GM19193 (cell line): ENCODE results near the gene WSB1.

ENCODE experiments used
- POLR2A ChIP-seq: IDR thresholded peaks from 4 replicates; pipeline ENCODE4 v1.6.1; 2011; ENCODE audit not compliant: insufficient read depth, insufficient read length; ENCODE audit errors: extremely low read depth

The WSB1 gene

DNA sequence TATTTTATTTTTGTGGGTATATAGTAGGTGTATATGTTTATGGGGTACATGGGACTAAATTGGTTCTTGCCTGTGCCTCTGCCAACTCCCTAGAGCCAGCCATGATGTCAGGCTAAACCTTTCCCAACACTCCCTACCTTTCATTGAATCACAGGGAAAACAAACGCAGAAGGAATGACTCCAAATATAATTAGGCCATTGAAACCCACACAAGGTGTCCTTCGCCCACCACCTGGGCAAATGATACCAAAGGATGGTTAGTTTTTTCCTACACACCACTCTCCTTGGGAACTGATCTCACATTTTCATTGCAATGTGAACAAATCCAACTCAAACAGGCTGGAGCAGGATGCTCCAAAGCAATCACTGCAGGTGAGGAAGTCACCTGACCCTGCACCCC lies 27.5 kb downstream of the WSB1 start:
- TF ChIP-seq POLR2A = no peak

GRCh38 chr17:27322026-27322425 lies 28.1 kb downstream of the WSB1 start:
- TF ChIP-seq POLR2A = no peak

DNA sequence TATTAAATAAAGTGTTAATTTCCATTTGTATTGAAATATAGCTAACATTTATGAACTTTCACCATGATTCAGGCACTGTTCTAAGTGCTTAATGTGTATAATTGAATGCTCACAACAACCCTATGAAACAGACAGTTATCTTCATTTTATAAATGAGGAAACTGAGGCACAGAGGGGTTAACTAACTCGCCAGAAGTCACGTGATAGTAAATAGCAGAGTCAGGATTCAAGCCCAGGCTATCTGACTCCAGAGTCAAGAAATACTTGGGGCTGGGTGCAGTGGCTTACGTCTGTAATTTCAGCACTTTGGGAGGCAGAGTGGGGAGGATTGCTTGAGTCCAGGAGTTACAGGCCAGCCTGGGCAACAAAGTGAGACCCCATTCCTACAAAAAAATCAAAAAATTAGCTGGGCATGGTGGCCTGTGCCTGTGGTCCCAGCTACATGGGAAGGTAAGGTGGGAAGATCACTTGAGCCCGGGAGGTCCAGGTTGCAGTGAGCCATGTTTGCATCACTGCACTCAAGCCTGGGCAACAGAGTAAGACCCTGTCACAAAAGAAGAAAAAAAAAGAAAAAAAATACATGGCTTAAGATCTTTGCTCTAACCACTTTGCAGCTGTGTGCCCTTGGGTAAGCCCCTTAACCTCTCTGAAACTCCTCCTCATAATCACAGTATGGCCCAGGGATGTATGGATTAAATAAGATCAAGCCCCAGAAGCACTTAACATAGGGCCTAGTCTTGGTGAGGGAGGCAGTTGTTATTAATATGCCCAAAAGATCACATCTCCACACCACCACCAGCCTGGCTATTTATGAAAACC lies 29.0 kb downstream of the WSB1 start:
- TF ChIP-seq POLR2A = no peak

DNA sequence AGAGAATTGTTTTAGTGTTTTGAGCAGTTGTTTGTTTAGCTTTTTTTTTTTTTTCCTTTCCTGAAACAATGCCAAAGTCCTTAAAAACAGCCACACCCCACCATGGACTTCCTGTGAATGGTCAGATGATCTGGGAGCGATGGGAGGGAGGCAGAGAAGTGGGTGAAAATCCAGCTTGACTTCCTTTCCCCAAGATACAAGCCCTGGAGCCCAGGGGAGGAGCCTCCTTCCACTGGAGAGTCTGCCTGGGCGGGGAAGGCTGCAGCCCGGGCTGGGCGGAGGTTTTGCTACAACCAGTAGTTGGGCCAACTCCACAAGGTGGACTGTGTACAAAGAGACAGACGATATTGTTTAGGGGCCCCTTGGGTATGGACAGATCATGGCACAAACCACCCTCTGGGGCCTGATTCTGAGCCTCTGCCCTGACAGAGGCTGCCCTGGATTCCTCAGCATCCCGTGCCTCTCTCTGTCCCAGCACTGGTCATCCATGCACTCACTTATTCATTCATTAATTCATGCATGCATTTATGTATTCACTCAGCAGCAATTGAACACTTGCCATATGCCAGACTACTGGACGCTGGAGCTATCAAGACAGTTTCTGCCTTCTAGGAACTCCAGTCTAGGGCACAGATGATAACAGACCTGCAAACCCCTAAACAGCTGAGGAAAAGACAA lies 29.8 kb downstream of the WSB1 start:
- TF ChIP-seq POLR2A = no peak

DNA sequence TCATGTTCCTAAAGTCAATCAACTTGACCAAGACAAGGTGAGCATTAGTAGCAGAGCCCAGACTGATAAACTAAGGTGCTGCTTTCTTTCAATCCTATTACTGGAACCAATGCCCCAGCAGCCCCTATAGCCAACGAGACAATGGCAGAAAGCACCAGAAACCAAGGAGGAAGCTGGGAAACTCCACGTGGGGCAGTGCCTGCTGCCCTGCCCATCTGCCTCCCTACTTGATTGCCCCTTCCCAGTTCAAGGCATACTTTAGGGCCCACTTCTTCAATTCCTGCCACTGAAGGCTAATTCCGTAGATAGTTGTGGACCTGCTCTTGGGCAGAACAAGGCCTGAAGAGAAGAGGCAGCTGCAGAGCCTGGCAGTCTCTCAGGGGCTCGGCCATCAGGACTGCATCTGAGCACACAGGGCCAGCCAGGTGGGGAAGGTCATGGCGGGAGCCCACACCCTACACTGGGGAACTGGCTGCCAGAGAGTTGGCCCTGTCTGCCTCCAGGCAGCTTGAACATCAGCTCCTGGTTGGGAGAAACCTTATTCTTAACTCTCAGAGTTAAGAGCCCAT lies 30.9 kb downstream of the WSB1 start:
- TF ChIP-seq POLR2A = no peak

DNA sequence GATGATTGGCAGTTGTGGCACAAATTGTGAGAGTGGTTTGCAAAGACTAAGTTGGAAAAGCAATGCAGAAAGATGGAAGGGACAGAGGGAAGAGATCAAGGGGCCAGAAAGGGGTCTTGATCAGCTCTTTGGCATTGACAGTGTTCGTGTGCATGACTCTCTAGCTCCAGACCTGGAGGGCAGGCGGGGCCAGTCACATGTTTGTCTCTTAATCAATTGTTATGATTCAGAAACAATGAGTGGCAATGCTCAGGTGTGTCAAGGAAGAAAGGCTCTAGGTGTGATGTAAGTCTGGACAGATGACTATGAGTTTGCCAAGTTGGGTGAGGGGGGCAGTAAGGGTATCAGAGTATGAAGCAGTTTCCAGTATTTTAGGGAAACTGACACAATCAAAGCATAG lies 32.1 kb downstream of the WSB1 start:
- no peak for TF ChIP-seq POLR2A

GRCh38 chr17:27326585-27326984 lies 32.7 kb downstream of the WSB1 start:
- TF ChIP-seq POLR2A = no peak

DNA sequence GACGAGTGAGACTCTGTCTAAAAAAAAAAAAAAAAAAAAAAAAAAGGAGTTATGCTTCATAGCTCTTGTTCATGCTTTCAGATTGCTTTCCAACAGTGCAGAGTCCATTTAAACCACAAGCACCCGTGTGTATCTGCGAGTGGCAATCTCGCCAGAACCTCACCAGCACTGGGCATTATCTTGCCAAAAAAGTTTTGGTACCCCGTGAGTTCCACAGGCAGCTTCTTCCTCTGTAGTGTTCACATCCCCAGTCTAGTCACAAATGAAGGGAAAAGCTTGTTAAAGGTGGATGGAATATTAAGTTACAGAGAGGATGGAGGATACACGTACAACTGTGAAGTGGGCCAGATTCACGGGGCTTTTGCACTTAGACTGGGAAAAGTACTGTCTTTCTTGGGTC lies 33.5 kb downstream of the WSB1 start:
- TF ChIP-seq POLR2A = no peak

DNA sequence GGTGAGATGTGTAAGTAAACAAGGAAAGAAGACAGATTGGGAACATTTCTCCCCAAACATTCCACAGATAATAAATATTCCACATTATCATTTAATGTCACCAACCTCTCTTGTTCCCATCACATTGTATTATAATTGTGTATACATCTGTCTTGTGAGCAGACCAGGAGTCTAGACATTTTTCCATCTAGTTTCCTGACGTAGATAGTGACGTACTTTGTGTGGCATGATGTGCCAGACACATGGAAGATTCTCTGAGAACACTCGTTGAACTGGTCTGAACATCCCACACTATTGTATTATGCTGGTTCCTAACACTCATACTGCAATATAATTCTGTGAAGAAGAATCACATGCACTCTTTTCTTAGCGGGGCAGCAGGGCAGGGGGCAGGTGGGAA lies 34.0 kb downstream of the WSB1 start:
- no peak for TF ChIP-seq POLR2A

DNA sequence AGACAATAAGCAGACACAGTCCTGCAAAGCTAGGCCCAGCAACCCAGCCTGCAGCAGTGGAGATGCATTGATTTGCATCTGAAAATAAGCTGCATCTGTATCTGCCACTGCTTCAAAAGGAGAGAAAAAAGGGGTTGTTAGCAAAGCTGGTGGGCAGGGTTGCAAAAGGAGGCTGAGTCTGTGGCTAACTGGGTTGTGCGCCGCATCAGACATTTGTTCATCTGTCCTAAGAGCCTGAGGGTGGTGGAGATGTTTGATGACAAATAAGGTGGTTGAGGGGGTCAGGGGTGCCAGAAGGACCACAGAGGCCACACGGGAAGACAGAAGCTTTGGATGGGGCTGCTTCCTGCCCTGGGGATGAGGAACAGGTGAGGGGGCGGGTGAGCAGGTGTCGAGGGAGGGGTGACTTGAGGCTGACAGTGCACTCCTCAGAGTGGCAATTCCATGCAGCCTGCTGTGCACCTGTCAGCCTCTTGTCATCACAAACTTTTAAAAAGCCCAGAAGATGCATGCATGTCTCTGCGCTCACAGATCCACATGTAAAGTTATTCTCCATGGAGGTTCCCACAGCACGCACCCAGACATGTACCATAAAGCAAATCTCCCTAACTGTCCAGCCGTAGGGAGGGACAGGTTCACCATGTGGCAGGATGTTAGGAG lies 35.4 kb downstream of the WSB1 start:
- no peak for TF ChIP-seq POLR2A

- TF ChIP-seq POLR2A = no peak
Observed at GRCh38 chr17:27332047-27332393, 38.1 kb downstream of the WSB1 start.

DNA sequence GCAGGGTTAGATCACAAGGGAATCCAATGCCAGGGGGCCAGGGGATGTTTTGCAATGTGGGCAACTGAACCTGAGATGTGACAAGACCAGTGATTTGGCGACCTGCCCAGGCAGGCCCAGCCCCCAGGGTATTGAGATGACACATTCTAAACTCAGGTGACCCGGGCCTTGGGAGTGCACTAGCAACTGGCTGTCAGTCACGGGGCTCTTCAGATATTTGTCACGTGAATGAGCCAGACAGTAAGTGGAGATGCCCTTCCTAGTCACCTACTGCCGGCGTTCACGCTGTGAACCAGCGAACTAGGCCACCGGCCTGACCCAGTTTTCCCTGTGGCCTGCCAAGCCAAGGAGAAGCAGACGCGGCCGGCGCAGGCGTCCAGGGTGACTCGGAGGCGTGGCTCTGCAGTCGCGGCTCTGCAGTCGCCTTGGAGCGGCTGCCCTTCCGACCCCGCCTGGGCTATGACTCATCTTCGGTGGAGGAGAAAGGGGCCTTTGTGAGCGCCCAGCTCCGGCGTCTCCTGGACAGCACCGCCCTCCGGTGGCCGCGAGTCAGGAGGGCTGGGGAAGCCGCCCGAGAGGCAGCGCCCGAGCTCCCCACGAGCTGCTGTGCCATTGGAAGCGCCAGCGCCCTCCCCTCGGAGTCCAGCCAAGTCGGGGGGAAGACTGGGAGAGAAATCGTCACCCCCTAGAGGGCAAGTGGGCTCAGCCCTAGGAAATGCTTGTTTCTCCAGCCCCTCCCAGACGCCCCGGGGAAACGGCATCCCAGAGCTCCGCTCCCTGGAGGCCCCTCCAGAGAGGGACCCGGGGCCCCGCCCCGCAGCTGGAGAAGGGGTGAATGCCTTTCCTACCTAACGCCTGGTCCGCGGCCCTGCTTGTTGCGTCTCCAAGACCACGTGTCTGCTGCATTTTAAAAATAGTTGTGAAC lies 38.8 kb downstream of the WSB1 start:
- no peak for TF ChIP-seq POLR2A

GRCh38 chr17:27333410-27333980 lies 39.6 kb downstream of the WSB1 start:
- no peak for TF ChIP-seq POLR2A

DNA sequence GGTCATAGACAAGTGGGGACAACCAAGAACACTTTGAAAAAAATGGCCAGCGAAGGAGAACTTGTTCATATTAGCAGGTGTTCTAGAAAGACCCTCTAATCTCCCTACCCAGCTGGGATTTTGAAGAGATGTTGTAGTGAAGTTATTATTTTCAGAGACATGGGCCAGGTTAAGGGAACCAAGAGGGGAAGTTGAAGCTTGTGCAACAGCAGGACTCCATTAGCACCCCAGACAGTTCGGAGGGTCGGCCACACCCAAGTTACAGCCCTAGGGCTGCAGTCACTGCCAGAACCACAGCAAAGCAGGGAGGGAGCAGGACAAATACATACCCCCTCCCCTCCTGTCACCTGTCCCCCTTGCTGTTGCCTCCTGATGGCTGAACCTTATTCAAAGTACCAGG lies 42.3 kb downstream of the WSB1 start:
- TF ChIP-seq POLR2A = no peak
